SK-N-SH (cell line): ENCODE measurements around the gene ZNF814.

Experiments
- CTCF ChIP-seq: fragments of 200-600 bp; sonication (generic); IDR thresholded peaks from 2 replicates; pipeline ENCODE4 v1.6.1; 2017; ENCODE audit warnings: antibody characterized with exemption, mild to moderate bottlenecking, moderate library complexity
- ELF1 ChIP-seq: IDR thresholded peaks from 2 replicates; pipeline ENCODE4 v1.4.0; 2012
- EP300 ChIP-seq, 2 experiments: IDR thresholded peaks; 2 replicates each; pipeline versions ENCODE4 v1.4.0 to v1.6.1; 2012; ENCODE audit warnings: borderline replicate concordance in 1 of 2, low read depth in 1 of 2, low read length in 1 of 2
- GABPA ChIP-seq: IDR thresholded peaks from 2 replicates; pipeline ENCODE4 v1.4.0; 2012; ENCODE audit warnings: low read depth, mild to moderate bottlenecking
- JUND ChIP-seq: IDR thresholded peaks from 2 replicates; pipeline ENCODE4 v1.4.0; 2012
- PBX3 ChIP-seq: IDR thresholded peaks from 2 replicates; pipeline ENCODE4; 2012
- POLR2AphosphoS5 ChIP-seq: IDR thresholded peaks from 2 replicates; pipeline ENCODE4 v1.6.1; 2012; ENCODE audit warnings: low read depth, low read length
- SMC3 ChIP-seq: IDR thresholded peaks from 2 replicates; pipeline ENCODE4 v1.6.1; 2012; ENCODE audit warnings: low read depth, low read length, improper control_type of control experiment
- TEAD4 ChIP-seq: IDR thresholded peaks from 2 replicates; pipeline ENCODE4 v1.4.0; 2012; ENCODE audit warnings: mild to moderate bottlenecking, borderline replicate concordance; ENCODE audit not compliant: insufficient read depth
- TF ChIP-seq, protein P1 (sequence below): IDR thresholded peaks from 2 replicates; pipeline ENCODE4 v1.6.1; 2012; ENCODE audit warnings: mild to moderate bottlenecking, low read depth, low read length, moderate library complexity
- TF ChIP-seq, protein P2 (sequence below): fragments of 150-350 bp; IDR thresholded peaks from 2 replicates; pipeline ENCODE4 v1.6.1; 2016; ENCODE audit warnings: mild to moderate bottlenecking, low read depth, low read length

DNA sequence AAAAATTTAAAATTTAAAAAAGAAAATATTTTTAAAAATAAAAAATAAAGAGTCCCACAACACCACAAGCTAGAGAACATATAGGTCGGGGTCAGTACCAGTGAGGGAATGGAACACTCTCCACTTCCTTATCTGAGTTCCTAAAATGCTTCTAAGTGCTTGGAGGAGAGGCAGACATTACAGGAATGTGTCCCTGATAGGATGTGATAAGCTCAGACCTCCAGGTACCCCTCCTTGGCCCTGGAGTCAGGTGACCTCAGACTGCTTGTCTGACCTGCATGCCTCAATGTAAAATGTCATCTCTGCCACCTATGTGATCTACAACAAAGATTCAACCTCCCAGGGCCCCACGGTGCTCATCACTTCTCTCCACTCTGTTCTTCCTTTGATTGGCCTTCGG is 2.8 kb downstream of the ZNF814 start:
- TF ChIP-seq CTCF, result no peak
- TF ChIP-seq TEAD4, result no peak
- no peak for TF ChIP-seq POLR2AphosphoS5
- no peak for TF ChIP-seq GABPA
- no peak for TF ChIP-seq PBX3
- no peak for TF ChIP-seq ELF1
- TF ChIP-seq, protein P1, sequence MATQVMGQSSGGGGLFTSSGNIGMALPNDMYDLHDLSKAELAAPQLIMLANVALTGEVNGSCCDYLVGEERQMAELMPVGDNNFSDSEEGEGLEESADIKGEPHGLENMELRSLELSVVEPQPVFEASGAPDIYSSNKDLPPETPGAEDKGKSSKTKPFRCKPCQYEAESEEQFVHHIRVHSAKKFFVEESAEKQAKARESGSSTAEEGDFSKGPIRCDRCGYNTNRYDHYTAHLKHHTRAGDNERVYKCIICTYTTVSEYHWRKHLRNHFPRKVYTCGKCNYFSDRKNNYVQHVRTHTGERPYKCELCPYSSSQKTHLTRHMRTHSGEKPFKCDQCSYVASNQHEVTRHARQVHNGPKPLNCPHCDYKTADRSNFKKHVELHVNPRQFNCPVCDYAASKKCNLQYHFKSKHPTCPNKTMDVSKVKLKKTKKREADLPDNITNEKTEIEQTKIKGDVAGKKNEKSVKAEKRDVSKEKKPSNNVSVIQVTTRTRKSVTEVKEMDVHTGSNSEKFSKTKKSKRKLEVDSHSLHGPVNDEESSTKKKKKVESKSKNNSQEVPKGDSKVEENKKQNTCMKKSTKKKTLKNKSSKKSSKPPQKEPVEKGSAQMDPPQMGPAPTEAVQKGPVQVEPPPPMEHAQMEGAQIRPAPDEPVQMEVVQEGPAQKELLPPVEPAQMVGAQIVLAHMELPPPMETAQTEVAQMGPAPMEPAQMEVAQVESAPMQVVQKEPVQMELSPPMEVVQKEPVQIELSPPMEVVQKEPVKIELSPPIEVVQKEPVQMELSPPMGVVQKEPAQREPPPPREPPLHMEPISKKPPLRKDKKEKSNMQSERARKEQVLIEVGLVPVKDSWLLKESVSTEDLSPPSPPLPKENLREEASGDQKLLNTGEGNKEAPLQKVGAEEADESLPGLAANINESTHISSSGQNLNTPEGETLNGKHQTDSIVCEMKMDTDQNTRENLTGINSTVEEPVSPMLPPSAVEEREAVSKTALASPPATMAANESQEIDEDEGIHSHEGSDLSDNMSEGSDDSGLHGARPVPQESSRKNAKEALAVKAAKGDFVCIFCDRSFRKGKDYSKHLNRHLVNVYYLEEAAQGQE, result no peak
- TF ChIP-seq SMC3, result no peak
- no peak for TF ChIP-seq EP300 (IDR thresholded peaks at IDR 0.05; ENCODE audit: borderline replicate concordance in 1 of 2, low read depth in 1 of 2, low read length in 1 of 2)
- TF ChIP-seq, protein P2, sequence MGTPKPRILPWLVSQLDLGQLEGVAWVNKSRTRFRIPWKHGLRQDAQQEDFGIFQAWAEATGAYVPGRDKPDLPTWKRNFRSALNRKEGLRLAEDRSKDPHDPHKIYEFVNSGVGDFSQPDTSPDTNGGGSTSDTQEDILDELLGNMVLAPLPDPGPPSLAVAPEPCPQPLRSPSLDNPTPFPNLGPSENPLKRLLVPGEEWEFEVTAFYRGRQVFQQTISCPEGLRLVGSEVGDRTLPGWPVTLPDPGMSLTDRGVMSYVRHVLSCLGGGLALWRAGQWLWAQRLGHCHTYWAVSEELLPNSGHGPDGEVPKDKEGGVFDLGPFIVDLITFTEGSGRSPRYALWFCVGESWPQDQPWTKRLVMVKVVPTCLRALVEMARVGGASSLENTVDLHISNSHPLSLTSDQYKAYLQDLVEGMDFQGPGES, result no peak
- TF ChIP-seq JUND, result no peak
